GM12892 (cell line): ENCODE data around the gene GFY.
A peak's percentile ranks its signal among the peaks of the same experiment; 100 is the strongest.
"Not testable (repeated sequence)": the region's sequence is repeated elsewhere in the genome, so short reads cannot be mapped to it uniquely, and the experiment has no call there.

Experiments used
- DNase-seq: peaks from one replicate; pipeline ENCODE4 v3.0.0; 2011; ENCODE audit not compliant: insufficient read length
- FAIRE-seq: peaks from 2 replicates; lab custom pipeline; 2011; peaks lifted over from hg19 to GRCh38; lab: Jason Lieb, UNC
- POLR2A ChIP-seq: IDR thresholded peaks from 2 replicates; pipeline ENCODE4 v1.6.1; 2011; ENCODE audit warnings: low read depth, low read length, control low read depth
- POLR2AphosphoS5 ChIP-seq: IDR thresholded peaks from 2 replicates; pipeline ENCODE4 v1.6.1; 2011; ENCODE audit warnings: low read depth, low read length, control low read depth
- TAF1 ChIP-seq: IDR thresholded peaks from 2 replicates; pipeline ENCODE4 v1.6.1; 2011; ENCODE audit warnings: low read depth, mild to moderate bottlenecking, control low read depth, low read length, borderline replicate concordance

Gene GFY

DNA sequence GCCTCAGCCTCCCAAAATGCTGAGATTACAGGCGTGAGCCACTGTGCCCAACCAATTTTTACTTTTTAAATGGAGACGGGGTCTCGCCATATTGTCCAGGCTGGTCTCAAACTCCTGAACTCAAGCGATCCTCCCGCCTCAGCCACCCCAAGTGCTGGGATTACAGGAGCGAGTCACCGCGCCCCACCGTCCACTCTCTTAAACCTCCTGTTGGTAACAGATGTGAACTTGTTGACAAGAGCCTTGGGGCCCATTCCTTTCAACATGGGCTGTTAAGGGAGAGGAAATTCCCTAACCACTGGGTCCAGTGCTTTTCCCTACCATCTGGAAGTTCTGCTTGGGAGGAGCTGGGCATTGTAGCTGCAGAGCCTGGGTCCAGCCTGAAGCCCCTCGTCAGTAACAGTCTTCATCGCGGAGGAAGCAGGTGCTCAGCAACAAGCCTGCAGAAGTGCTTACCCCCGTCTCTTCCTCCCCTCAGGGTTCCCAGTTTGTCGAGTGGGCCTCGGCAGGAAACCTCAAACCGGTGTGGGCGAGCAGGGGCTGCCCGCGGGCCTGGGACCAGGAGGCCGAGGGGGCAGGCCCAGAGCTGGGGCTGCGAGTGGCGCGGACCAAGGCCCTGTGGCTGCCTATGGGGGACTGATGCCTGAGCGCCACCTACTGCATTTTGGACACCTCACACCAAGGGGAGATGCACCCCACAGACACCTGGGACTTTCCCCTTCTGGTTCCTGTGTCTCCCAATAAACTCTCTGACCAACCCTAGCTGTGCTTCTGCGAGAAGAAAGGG, 44.8 kb downstream of the GFY start:
- TF ChIP-seq POLR2A (0 out of 2 replicates have a peak, but pooled peaks have one; percentile 24), POLR2AphosphoS5 (no peak), TAF1 (no peak)
- FAIRE-seq (peak; percentile 94), DNase-seq (peak; percentile 74)

DNA sequence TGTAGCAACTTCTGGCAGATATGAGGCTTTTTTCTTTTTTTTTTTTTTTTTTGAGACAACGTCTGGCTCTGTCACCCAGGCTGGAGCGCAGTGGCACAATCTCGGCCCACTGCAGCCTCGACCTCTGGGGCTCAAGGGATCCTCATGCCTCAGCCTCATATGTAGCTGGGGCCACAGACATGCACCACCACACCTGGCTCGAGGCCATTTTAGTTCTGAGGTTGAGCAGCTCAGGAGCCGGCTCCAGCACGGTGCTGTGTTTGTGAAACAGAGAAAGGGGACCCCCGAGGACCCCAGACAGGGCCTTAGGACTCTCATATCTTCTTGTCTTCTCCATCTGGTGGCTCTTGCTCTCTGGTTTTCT, 45.4 kb downstream of the GFY start:
- FAIRE-seq (no peak), DNase-seq (no peak)
- TF ChIP-seq POLR2AphosphoS5 = no peak
- TF ChIP-seq POLR2A = no peak
- no peak for TF ChIP-seq TAF1

DNA sequence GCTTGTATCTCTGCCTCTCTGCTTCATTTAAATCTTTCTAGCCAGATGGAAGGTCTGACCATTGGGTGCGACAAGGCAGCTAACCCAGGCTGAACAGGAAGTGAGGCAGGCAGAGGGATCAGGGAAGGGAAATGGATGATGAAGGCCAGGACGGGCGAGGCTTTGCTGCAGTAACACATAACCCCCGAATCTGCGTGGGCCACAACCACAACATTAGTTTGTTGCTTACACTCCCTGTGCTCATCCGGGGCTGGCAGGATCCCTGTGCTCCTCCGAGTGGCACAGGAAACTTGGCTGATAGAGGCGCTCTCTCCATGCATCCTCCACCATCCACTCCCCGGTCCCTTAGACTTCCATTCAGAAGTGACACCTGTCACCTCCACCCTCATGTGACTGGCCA, 47.7 kb downstream of the GFY start:
- no peak for DNase-seq
- FAIRE-seq = no peak
- TF ChIP-seq TAF1 (no peak), POLR2AphosphoS5 (no peak), POLR2A (no peak)

DNA sequence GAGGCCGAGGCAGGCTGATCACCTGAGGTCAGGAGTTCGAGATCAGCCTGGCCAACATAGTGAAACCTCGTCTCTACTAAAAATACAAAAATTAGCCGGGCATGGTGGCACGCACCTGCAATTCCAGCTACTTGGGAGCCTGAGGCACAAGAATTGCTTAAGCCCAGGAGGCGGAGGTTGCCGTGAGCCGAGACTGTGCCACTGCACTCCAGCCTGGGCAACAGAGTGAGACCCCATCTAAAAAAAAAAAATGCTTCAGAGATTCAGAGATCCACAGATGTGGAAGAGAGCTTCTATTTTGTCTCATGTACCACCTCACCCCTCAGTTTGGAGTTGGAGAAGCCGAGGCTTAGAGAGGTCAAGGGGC, 48.3 kb downstream of the GFY start:
- not testable (repeated sequence) for DNase-seq, FAIRE-seq

DNA sequence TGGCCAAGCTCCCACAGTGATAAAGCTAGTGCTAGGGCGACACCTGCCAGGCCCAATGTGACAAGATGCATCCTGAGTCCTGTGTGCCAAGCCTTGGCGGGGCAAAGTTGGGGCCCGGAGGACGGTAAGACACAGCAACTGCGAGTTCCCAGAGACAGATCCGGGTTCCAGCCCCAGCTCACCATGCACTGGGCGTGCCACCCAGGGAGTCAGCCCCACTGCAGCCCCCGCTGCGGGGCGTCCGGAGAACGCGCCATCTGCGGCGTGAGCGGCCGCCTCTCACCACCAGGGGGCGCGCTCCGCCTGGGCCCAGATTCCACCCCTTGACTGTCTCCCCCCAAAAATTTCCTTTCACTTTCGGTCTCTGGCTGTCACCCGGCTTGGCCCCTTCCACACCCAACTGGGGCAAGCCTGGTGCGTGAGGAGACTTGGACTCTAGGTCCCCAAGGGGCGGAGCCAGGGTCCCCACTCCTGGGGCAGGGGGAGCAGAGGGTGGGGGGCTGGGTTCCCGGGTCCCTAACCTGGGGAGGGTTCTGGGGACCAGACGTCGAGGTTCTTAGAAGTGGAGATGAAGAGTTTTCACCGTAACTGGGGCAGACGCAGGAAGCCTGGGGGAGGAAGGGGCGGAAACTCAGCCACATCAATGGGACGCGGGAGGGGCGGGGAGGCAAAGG, 48.8 kb downstream of the GFY start, which contains the start of gene FLT3LG:
Gene FLT3LG (plus strand): TSS at position 348 of the 674 bp plus-strand sequence. CDS start 425 bp downstream, outside the sequence.
- FAIRE-seq (peak; percentile 89), DNase-seq (peak; percentile 99)
- TF ChIP-seq POLR2AphosphoS5 = no peak
- TF ChIP-seq POLR2A = no peak
- no peak for TF ChIP-seq TAF1

DNA sequence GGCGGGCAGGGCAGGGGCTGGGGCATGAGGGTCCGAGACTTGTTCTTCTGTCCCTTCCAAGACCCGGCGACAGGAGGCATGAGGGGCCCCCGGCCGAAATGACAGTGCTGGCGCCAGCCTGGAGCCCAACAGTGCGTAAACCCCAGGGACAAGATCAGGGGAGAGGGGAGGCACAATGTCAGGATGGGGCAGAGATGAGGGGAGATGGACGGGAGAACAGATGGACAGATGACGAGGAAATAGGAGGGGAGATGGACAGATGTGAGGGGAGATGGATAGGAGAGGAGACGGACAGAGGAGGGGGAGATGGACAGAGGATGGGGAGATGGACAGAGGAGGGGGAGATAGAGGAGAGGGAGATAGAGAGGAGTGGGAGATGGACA, 49.3 kb downstream of the GFY start:
- TF ChIP-seq POLR2A (no peak), TAF1 (no peak), POLR2AphosphoS5 (no peak)
- FAIRE-seq (no peak), DNase-seq (no peak)

DNA sequence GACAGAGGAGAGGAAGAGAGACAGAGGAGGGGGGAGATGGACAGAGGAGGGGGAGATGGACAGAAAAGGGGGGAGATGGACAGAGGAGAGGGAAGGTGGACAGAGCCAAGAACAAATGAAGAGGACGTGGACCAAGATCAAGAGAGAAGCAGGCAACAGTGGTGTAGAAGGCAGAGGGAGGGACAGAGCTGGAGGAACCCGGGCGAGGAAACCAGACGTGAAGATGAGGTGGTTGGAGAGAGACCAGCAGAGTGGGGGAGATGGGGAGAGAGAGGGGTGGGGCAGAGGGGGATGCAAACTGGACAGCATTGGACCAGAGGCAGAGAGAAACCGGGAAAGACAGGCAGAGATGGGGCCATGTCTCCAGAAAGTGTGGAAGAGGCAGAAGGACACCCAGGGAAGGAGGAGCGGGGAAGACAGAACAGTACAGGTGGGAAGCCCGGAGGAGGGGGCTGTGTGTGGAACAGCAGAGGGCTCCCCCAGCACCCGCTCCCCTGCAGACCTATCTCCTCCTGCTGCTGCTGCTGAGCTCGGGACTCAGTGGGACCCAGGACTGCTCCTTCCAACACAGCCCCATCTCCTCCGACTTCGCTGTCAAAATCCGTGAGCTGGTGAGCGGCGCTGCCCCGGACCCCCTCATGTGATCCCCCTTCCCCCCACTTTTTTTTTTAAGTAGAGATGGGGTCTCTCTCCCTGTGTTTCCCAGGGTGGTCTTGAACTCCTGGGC, 50.2 kb downstream of the GFY start:
- DNase-seq (no peak), FAIRE-seq (no peak)
- TF ChIP-seq POLR2A (no peak), POLR2AphosphoS5 (no peak), TAF1 (no peak)

DNA sequence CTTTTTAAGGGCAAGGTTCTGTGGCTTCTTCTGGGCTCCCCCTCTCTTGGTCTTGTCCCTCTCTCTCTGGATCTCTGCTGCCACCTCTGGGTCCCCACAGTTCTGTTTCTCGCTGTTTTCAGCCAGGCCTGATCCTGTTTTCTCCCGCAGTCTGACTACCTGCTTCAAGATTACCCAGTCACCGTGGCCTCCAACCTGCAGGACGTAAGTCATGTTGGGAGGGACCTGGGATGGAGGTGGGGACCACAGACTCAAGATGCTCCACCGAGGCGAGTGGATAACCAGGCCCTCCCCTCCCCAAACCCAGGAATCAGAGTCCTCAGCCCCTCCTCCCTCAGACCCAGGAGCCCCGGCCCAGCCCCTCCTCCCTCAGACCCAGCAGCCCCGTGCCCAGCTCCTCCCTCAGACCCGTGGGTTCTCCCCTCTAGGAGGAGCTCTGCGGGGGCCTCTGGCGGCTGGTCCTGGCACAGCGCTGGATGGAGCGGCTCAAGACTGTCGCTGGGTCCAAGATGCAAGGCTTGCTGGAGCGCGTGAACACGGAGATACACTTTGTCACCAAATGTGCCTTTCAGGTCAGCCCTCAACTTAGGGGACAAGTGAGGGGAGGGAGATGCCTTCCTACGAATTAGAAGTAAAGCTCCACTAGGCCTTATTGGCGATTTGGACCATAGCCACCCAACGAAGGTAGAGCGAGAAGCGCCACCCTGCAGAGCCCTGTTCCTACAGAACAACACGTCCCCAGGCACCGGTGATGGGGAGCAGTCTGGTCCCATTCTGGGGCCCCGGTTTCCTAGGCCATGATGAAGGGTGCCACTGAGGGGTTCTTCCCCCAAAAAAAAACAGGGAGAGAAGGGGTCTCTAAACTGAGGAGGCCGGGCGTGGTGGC, 51.0 kb downstream of the GFY start:
- TF ChIP-seq TAF1 = no peak
- no peak for TF ChIP-seq POLR2AphosphoS5
- no peak for TF ChIP-seq POLR2A
- no peak for FAIRE-seq
- DNase-seq = no peak
